Measurements from ENCODE around the gene HOXA9. TPM values are rescaled to one million over a fixed set of nuclear protein-coding genes. Genes with fewer than 3 reads are reported as not detected.

Gene HOXA9
- total and polyA plus RNA-seq, 4 donors: 0.02 to 0.70 TPM; not detected in 2

- H3K9me3 ChIP-seq (ENCODE audit: control insufficient read depth in 4 of 4, low read length in 3 of 4): peaks cover 0 to 4% (median under 1%) of the 10 kb centered on the region in 4 donors
- peaks cover 2 to 21% (median 13%) of the 10 kb centered on the region in 4 donors for H3K27me3 ChIP-seq (ENCODE audit: control insufficient read depth in 4 of 4, insufficient read depth in 4 of 4, low read length in 3 of 4)
- peaks cover 7 to 14% (median 12%) of the 10 kb centered on the region in 4 donors for H3K4me1 ChIP-seq (ENCODE audit: control insufficient read depth in 4 of 4, insufficient read depth in 4 of 4, low read length in 3 of 4)
- 25% methylated on average over 3 of the region's 3 CpGs for WGBS
- no peak for DNase-seq (ENCODE audit: low spot score)
- TF ChIP-seq NR2F2 (IDR thresholded peaks at IDR 0.05) (no peak), ATF3 (IDR thresholded peaks at IDR 0.05) (no peak), GABPA (IDR thresholded peaks at IDR 0.05 in 1 of 2, conservative IDR thresholded peaks at IDR 0.05 in 1 of 2) (no peak), MAX (IDR thresholded peaks at IDR 0.05) (no peak), CTCF (IDR thresholded peaks at IDR 0.05; ENCODE audit: low read depth, low read length, missing input control) (no peak), RXRA (IDR thresholded peaks at IDR 0.05) (no peak), HNF4A (conservative IDR thresholded peaks at IDR 0.05) (no peak), REST (IDR thresholded peaks at IDR 0.05) (no peak), YY1 (IDR thresholded peaks at IDR 0.05) (no peak), FOXA2 (IDR thresholded peaks at IDR 0.05) (no peak), HNF4G (IDR thresholded peaks at IDR 0.05) (no peak)
- no peak overlapping the region for H3K27ac ChIP-seq (ENCODE audit: low read depth in 1 of 2, low read length in 2 of 2)
- H3K36me3 ChIP-seq (ENCODE audit: control insufficient read depth in 4 of 4, insufficient read depth in 3 of 4, low read depth in 1 of 4, low read length in 3 of 4): no peaks in the 10 kb centered on the region
- no peak overlapping the region for H3K4me3 ChIP-seq (ENCODE audit: low read depth in 1 of 3, low read length in 3 of 3)
- no peak overlapping the region for H3K9ac ChIP-seq (ENCODE audit: low read depth in 1 of 2, low read length in 2 of 2)
Measured at GRCh38 chr7:27126596-27127327, 38.6 kb downstream of the HOXA9 start.

- H3K36me3 ChIP-seq (ENCODE audit: control insufficient read depth in 4 of 4, insufficient read depth in 3 of 4, low read depth in 1 of 4, low read length in 3 of 4): no peaks in the 10 kb centered on the region
- DNase-seq (ENCODE audit: low spot score): no peak
- WGBS: 21% methylated on average over 5 of the region's 5 CpGs
- H3K9ac ChIP-seq (ENCODE audit: low read depth in 1 of 2, low read length in 2 of 2): no peak overlapping the region
- no peak overlapping the region for H3K4me3 ChIP-seq (ENCODE audit: low read depth in 1 of 3, low read length in 3 of 3)
- no peak overlapping the region for H3K27ac ChIP-seq (ENCODE audit: low read depth in 1 of 2, low read length in 2 of 2)
- H3K4me1 ChIP-seq (ENCODE audit: control insufficient read depth in 4 of 4, insufficient read depth in 4 of 4, low read length in 3 of 4): peaks cover 7 to 16% (median 13%) of the 10 kb centered on the region in 4 donors
- peaks cover 0 to 4% (median under 1%) of the 10 kb centered on the region in 4 donors for H3K9me3 ChIP-seq (ENCODE audit: control insufficient read depth in 4 of 4, low read length in 3 of 4)
- H3K27me3 ChIP-seq (ENCODE audit: control insufficient read depth in 4 of 4, insufficient read depth in 4 of 4, low read length in 3 of 4): peaks cover 2 to 21% (median 10%) of the 10 kb centered on the region in 4 donors
- no peak for TF ChIP-seq ZBTB33 (IDR thresholded peaks at IDR 0.05)
- no peak for TF ChIP-seq REST (IDR thresholded peaks at IDR 0.05)
- no peak for TF ChIP-seq FOXA2 (IDR thresholded peaks at IDR 0.05)
- TF ChIP-seq TAF1 (conservative IDR thresholded peaks at IDR 0.05): no peak
- TF ChIP-seq GABPA (IDR thresholded peaks at IDR 0.05 in 1 of 2, conservative IDR thresholded peaks at IDR 0.05 in 1 of 2): no peak
- TF ChIP-seq RXRA (IDR thresholded peaks at IDR 0.05): no peak
- no peak for TF ChIP-seq HNF4G (IDR thresholded peaks at IDR 0.05)
- TF ChIP-seq SP1 (IDR thresholded peaks at IDR 0.05): no peak
- no peak for TF ChIP-seq EGR1 (IDR thresholded peaks at IDR 0.05; ENCODE audit: low read depth in 2 of 2)
- no peak for TF ChIP-seq ATF3 (IDR thresholded peaks at IDR 0.05)
- no peak for TF ChIP-seq RAD21 (IDR thresholded peaks at IDR 0.05)
Measured at GRCh38 chr7:27125986-27126394, 39.3 kb downstream of the HOXA9 start.
